ENCODE results near the gene MGRN1. TPM values are rescaled to one million over a fixed set of nuclear protein-coding genes. Genes with fewer than 3 reads are reported as not detected.

MGRN1 gene
- total RNA-seq, 4 donors from 2014 or later: 32.5 to 86.4 (median 57.6) TPM

- 92 to 94% methylated on average over 12 to 13 of the region's 13 CpGs for WGBS, 2 donors
- intact Hi-C loops (cut with DNase I): no loop called here
- H3K9me3 ChIP-seq: no peaks in the 10 kb centered on the region
- H3K4me3 ChIP-seq (replicated peaks in 1 of 3): no peak overlapping the region
- H3K36me3 ChIP-seq: peaks cover 39 to 42% of the 10 kb centered on the region in 2 donors
- peaks cover 0 to under 1% of the 10 kb centered on the region in 2 donors for H3K4me1 ChIP-seq
- H3K27me3 ChIP-seq: no peaks in the 10 kb centered on the region
- no peak for DNase-seq
- no peak overlapping the region for H3K27ac ChIP-seq
- no peak for TF ChIP-seq CTCF (IDR thresholded peaks at IDR 0.05)
- TF ChIP-seq POLR2A (IDR thresholded peaks at IDR 0.05): no peak
Measured at GRCh38 chr16:4700380-4700996, 75.9 kb downstream of the MGRN1 start.

GRCh38 chr16:4700997-4701743 is 76.5 kb downstream of the MGRN1 start:
- TF ChIP-seq POLR2A (IDR thresholded peaks at IDR 0.05) (no peak), CTCF (IDR thresholded peaks at IDR 0.05) (no peak)
- peaks cover 32 to 35% of the 10 kb centered on the region in 2 donors for H3K36me3 ChIP-seq
- intact Hi-C loops (cut with DNase I): no loop called here
- no peaks in the 10 kb centered on the region for H3K9me3 ChIP-seq
- DNase-seq: no peak
- no peaks in the 10 kb centered on the region for H3K27me3 ChIP-seq
- H3K4me3 ChIP-seq (replicated peaks in 1 of 3): no peak overlapping the region
- H3K27ac ChIP-seq: no peak overlapping the region
- no peaks in the 10 kb centered on the region for H3K4me1 ChIP-seq
- 87 to 89% methylated on average over 19 to 32 of the region's 33 CpGs for WGBS, 2 donors

GRCh38 chr16:4701791-4702465 is 77.3 kb downstream of the MGRN1 start:
- DNase-seq: no peak
- Histone ChIP-seq H3K4me1 (no peaks in the 10 kb centered on the region), H3K27ac (no peak overlapping the region), H3K9me3 (no peaks in the 10 kb centered on the region), H3K4me3 (replicated peaks in 1 of 3) (no peak overlapping the region), H3K27me3 (no peaks in the 10 kb centered on the region), H3K36me3 (peaks cover 29 to 31% of the 10 kb centered on the region in 2 donors)
- TF ChIP-seq POLR2A (IDR thresholded peaks at IDR 0.05): no peak
- TF ChIP-seq CTCF (IDR thresholded peaks at IDR 0.05): no peak
- WGBS, 2 donors: 87 to 98% methylated on average over 6 to 11 of the region's 17 CpGs
- intact Hi-C loops (cut with DNase I): no loop called here

GRCh38 chr16:4702466-4702808 is 77.8 kb downstream of the MGRN1 start:
- WGBS, 2 donors: 81 to 83% methylated on average over 7 of the region's 7 CpGs
- peaks cover 24 to 31% of the 10 kb centered on the region in 2 donors for H3K36me3 ChIP-seq

More at GRCh38 chr16:4702466-4702808, 77.8 kb downstream of the MGRN1 start:
- intact Hi-C loops (cut with DNase I): no loop called here
- no peak for DNase-seq
- Histone ChIP-seq H3K27me3 (no peaks in the 10 kb centered on the region), H3K9me3 (no peaks in the 10 kb centered on the region), H3K4me1 (no peaks in the 10 kb centered on the region), H3K4me3 (replicated peaks in 1 of 3) (no peak overlapping the region), H3K27ac (no peak overlapping the region)
- no peak for TF ChIP-seq POLR2A (IDR thresholded peaks at IDR 0.05)
- no peak for TF ChIP-seq CTCF (IDR thresholded peaks at IDR 0.05)
